ENCODE results near the gene PRKAA1.

Gene PRKAA1

DNA sequence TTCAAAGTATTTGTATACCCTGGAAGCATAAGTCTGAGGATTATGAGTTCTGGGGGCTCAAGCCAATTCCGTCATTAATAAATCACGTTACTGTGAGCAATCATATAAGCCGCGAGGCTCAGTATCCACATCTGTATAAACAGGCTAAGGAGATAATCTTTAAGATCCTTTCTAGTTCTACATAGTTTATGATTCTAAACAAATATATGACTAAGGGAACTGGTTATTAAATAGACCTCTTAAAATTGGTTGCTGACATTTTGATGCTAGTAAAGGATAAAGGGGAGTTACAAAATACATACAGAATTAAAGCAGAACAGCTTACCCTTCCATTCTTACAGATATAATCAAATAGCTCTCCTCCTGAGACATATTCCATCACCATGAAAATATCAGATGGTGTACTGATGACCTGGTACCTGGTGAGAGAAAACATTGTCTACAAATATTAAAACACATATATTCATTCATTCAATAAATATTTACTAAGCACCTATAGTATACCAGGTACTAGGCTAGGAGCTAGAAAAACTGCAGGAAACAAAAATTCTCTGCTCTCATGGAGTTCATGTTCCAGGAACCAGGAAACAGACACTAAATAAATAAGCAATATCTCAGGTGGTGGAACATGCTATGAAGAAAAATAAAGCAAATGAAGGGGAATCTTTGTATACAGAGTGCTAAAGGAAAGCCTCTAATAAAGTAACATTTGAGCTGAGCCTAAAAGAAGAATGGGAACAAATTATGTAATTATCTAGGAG is 22.9 kb downstream of the PRKAA1 start:
- Histone ChIP-seq H3K36me3 (ENCODE audit: control insufficient read depth, insufficient read depth, low read length) (no peaks in the 10 kb centered on the region), H3K79me2 (ENCODE audit: control insufficient read depth, insufficient read depth, low read length) (peaks cover 10% of the 10 kb centered on the region), H3K18ac (ENCODE audit: low read length) (no peak overlapping the region), H3K4me2 (ENCODE audit: low read length) (no peak overlapping the region), H4K8ac (ENCODE audit: low read depth, low read length) (no peak overlapping the region), H3K23ac (ENCODE audit: low read length) (no peak overlapping the region), H3K4me3 (ENCODE audit: low read length) (no peak overlapping the region), H2BK15ac (replicated peaks; ENCODE audit: low read depth) (no peak overlapping the region), H2BK5ac (ENCODE audit: low read length) (no peak overlapping the region), H4K5ac (ENCODE audit: low read length) (no peak overlapping the region), H3K27me3 (ENCODE audit: insufficient read depth, low read length, poor library complexity) (no peaks in the 10 kb centered on the region), H3K27ac (ENCODE audit: low read depth, low read length) (no peak overlapping the region), H2BK120ac (ENCODE audit: low read depth, low read length) (no peak overlapping the region), H3K4me1 (ENCODE audit: control insufficient read depth, low read depth, low read length) (no peaks in the 10 kb centered on the region), H3K9ac (ENCODE audit: low read length) (no peak overlapping the region), H3K4ac (ENCODE audit: low read depth, low read length) (no peak overlapping the region), H3K79me1 (ENCODE audit: low read length) (no peaks in the 10 kb centered on the region), H3K56ac (ENCODE audit: low read length) (no peak overlapping the region), H2AK5ac (ENCODE audit: low read length) (no peak overlapping the region)
- no CpG with 5 or more reads among the region's 4 CpGs for WGBS (ENCODE audit: extremely low coverage, insufficient coverage, low lambda C conversion rate)
- DNase-seq = no peak

DNA sequence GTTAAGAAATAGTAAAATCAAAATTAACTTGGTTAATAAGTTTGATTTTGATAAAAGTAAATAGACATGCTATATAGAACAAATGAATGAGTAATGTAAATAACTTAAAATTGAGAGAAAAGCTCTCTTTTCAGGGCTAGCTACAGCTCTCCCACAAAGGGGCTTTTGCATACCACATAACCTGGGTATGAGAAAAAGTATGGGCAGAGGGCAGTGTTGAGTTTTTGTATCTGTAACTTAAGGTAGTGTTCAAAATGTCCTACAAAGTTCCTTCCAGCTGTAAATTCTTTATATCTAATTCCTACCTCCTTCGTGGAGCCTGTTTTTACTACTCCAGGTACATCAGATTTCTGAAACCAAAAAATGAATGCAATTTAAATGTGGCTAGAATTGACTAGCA is 23.6 kb downstream of the PRKAA1 start:
- WGBS (ENCODE audit: extremely low coverage, insufficient coverage, low lambda C conversion rate) = no CpG with 5 or more reads among the region's 1 CpG

DNA sequence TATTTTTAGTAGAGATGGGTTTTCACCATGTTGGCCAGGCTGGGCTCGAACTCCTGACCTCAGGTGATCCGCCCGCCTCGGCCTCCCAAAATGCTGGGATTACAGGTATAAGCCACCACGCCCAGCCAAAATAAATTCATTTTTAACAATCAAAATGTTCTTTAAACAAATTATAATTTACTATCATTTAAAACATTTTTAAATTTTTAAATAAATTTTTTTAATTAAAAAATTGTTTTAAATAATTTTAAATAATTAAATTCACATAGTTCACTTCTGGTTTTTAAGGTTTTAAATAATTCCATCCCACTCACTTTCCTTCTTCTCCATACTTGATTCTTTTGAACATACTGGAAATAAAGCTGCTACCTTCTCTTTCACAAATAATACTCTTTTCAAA is 27.4 kb downstream of the PRKAA1 start:
- Histone ChIP-seq H3K18ac (ENCODE audit: low read length) (no peak overlapping the region), H4K8ac (ENCODE audit: low read depth, low read length) (no peak overlapping the region), H4K5ac (ENCODE audit: low read length) (no peak overlapping the region), H3K56ac (ENCODE audit: low read length) (no peak overlapping the region), H3K79me2 (ENCODE audit: control insufficient read depth, insufficient read depth, low read length) (no peaks in the 10 kb centered on the region), H3K9ac (ENCODE audit: low read length) (no peak overlapping the region), H3K23ac (ENCODE audit: low read length) (no peak overlapping the region), H3K4me2 (ENCODE audit: low read length) (no peak overlapping the region), H3K4me1 (ENCODE audit: control insufficient read depth, low read depth, low read length) (no peaks in the 10 kb centered on the region), H2BK5ac (ENCODE audit: low read length) (no peak overlapping the region), H3K79me1 (ENCODE audit: low read length) (no peaks in the 10 kb centered on the region), H2AK5ac (ENCODE audit: low read length) (no peak overlapping the region), H2BK15ac (replicated peaks; ENCODE audit: low read depth) (no peak overlapping the region), H3K4ac (ENCODE audit: low read depth, low read length) (no peak overlapping the region), H3K4me3 (ENCODE audit: low read length) (no peak overlapping the region), H3K36me3 (ENCODE audit: control insufficient read depth, insufficient read depth, low read length) (no peaks in the 10 kb centered on the region), H3K27me3 (ENCODE audit: insufficient read depth, low read length, poor library complexity) (no peaks in the 10 kb centered on the region), H2BK120ac (ENCODE audit: low read depth, low read length) (no peak overlapping the region), H3K27ac (ENCODE audit: low read depth, low read length) (no peak overlapping the region)
- WGBS (ENCODE audit: extremely low coverage, insufficient coverage, low lambda C conversion rate) = no CpG with 5 or more reads among the region's 5 CpGs
- no peak for DNase-seq

More for the DNA sequence above, 23.6 kb downstream of the PRKAA1 start:
- H4K5ac ChIP-seq (ENCODE audit: low read length) = no peak overlapping the region
- no peak overlapping the region for H3K56ac ChIP-seq (ENCODE audit: low read length)
- no peaks in the 10 kb centered on the region for H3K36me3 ChIP-seq (ENCODE audit: control insufficient read depth, insufficient read depth, low read length)
- no peaks in the 10 kb centered on the region for H3K79me1 ChIP-seq (ENCODE audit: low read length)
- no peak overlapping the region for H3K4me2 ChIP-seq (ENCODE audit: low read length)
- H3K23ac ChIP-seq (ENCODE audit: low read length) = no peak overlapping the region
- H3K79me2 ChIP-seq (ENCODE audit: control insufficient read depth, insufficient read depth, low read length) = peaks cover 5% of the 10 kb centered on the region
- no peak overlapping the region for H2AK5ac ChIP-seq (ENCODE audit: low read length)
- DNase-seq = peak; percentile 23
- no peak overlapping the region for H3K27ac ChIP-seq (ENCODE audit: low read depth, low read length)
- no peak overlapping the region for H3K4ac ChIP-seq (ENCODE audit: low read depth, low read length)
- H3K18ac ChIP-seq (ENCODE audit: low read length) = no peak overlapping the region
- H4K8ac ChIP-seq (ENCODE audit: low read depth, low read length) = no peak overlapping the region
- no peak overlapping the region for H3K4me3 ChIP-seq (ENCODE audit: low read length)
- no peaks in the 10 kb centered on the region for H3K4me1 ChIP-seq (ENCODE audit: control insufficient read depth, low read depth, low read length)
- no peak overlapping the region for H3K9ac ChIP-seq (ENCODE audit: low read length)
- no peak overlapping the region for H2BK15ac ChIP-seq (replicated peaks; ENCODE audit: low read depth)
- no peak overlapping the region for H2BK120ac ChIP-seq (ENCODE audit: low read depth, low read length)
- H2BK5ac ChIP-seq (ENCODE audit: low read length) = no peak overlapping the region
- H3K27me3 ChIP-seq (ENCODE audit: insufficient read depth, low read length, poor library complexity) = no peaks in the 10 kb centered on the region

DNA sequence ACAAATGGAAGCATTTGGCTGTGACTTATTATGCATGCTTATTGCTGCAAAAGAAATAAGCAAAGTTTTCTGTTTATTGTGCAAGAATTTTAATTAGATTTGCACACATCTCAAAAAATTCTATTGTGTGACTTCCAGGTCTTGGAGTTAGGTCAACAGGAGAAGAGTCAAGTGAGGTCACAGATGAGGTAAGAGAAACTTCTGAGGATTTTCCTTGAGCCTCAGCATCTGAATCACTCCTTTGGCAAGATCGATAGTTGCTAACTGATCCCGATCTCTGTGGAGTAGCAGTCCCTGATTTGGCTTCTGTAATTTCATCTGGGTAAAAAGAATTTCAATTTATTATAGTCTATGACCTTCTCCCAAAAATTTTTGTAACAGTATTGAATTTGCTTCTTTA is 35.5 kb downstream of the PRKAA1 start:
- no peak overlapping the region for H3K23ac ChIP-seq (ENCODE audit: low read length)
- no peak overlapping the region for H3K56ac ChIP-seq (ENCODE audit: low read length)
- no peaks in the 10 kb centered on the region for H3K27me3 ChIP-seq (ENCODE audit: insufficient read depth, low read length, poor library complexity)
- H4K5ac ChIP-seq (ENCODE audit: low read length) = no peak overlapping the region
- no peak overlapping the region for H2AK5ac ChIP-seq (ENCODE audit: low read length)
- H3K4ac ChIP-seq (ENCODE audit: low read depth, low read length) = no peak overlapping the region
- H3K4me3 ChIP-seq (ENCODE audit: low read length) = no peak overlapping the region
- no peaks in the 10 kb centered on the region for H3K36me3 ChIP-seq (ENCODE audit: control insufficient read depth, insufficient read depth, low read length)
- H4K8ac ChIP-seq (ENCODE audit: low read depth, low read length) = no peak overlapping the region
- no peaks in the 10 kb centered on the region for H3K79me1 ChIP-seq (ENCODE audit: low read length)
- H3K18ac ChIP-seq (ENCODE audit: low read length) = no peak overlapping the region
- H2BK120ac ChIP-seq (ENCODE audit: low read depth, low read length) = no peak overlapping the region
- no peaks in the 10 kb centered on the region for H3K79me2 ChIP-seq (ENCODE audit: control insufficient read depth, insufficient read depth, low read length)
- H3K27ac ChIP-seq (ENCODE audit: low read depth, low read length) = no peak overlapping the region
- no peak overlapping the region for H2BK5ac ChIP-seq (ENCODE audit: low read length)
- H3K4me2 ChIP-seq (ENCODE audit: low read length) = no peak overlapping the region
- no peak overlapping the region for H2BK15ac ChIP-seq (replicated peaks; ENCODE audit: low read depth)
- no peak for DNase-seq
- H3K4me1 ChIP-seq (ENCODE audit: control insufficient read depth, low read depth, low read length) = no peaks in the 10 kb centered on the region
- WGBS (ENCODE audit: extremely low coverage, insufficient coverage, low lambda C conversion rate) = no CpG with 5 or more reads among the region's 2 CpGs
- H3K9ac ChIP-seq (ENCODE audit: low read length) = no peak overlapping the region

DNA sequence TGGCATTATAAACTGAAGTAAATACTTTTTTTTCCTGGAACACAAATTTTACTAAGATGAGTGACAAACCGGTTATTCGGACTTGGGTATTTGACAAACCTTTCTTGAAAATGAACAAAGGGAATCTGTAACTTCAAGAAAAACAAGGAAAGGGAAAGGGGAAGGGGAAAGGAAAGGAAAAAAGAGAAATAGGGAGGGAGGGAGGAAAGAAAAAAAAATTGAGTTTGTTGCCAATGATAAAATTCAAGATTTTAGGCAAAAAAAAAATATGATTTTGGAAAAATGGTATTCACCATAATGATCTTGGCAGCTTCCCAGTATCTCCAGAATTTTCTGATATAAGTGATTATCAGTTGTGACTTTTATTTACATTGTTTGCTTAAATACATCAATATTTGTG is 40.8 kb downstream of the PRKAA1 start:
- no CpG with 5 or more reads among the region's 2 CpGs for WGBS (ENCODE audit: extremely low coverage, insufficient coverage, low lambda C conversion rate)
- H3K79me1 ChIP-seq (ENCODE audit: low read length) = peaks cover 2% of the 10 kb centered on the region
- no peaks in the 10 kb centered on the region for H3K27me3 ChIP-seq (ENCODE audit: insufficient read depth, low read length, poor library complexity)

More for the DNA sequence above, 40.8 kb downstream of the PRKAA1 start:
- Histone ChIP-seq H3K56ac (ENCODE audit: low read length) (no peak overlapping the region), H2BK5ac (ENCODE audit: low read length) (no peak overlapping the region), H2BK15ac (replicated peaks; ENCODE audit: low read depth) (no peak overlapping the region), H4K8ac (ENCODE audit: low read depth, low read length) (no peak overlapping the region), H4K5ac (ENCODE audit: low read length) (no peak overlapping the region), H2AK5ac (ENCODE audit: low read length) (no peak overlapping the region), H3K79me2 (ENCODE audit: control insufficient read depth, insufficient read depth, low read length) (no peaks in the 10 kb centered on the region), H3K4me1 (ENCODE audit: control insufficient read depth, low read depth, low read length) (peaks cover 2% of the 10 kb centered on the region), H3K27ac (ENCODE audit: low read depth, low read length) (no peak overlapping the region), H3K4ac (ENCODE audit: low read depth, low read length) (no peak overlapping the region), H3K4me3 (ENCODE audit: low read length) (no peak overlapping the region), H3K36me3 (ENCODE audit: control insufficient read depth, insufficient read depth, low read length) (no peaks in the 10 kb centered on the region), H3K23ac (ENCODE audit: low read length) (no peak overlapping the region), H3K9ac (ENCODE audit: low read length) (no peak overlapping the region), H3K18ac (ENCODE audit: low read length) (no peak overlapping the region), H3K4me2 (ENCODE audit: low read length) (no peak overlapping the region), H2BK120ac (ENCODE audit: low read depth, low read length) (no peak overlapping the region)
- DNase-seq = no peak
